Fibroblast of the aortic adventitia (primary cell): ENCODE measurements around the gene SUSD5. TPM values are rescaled to one million over a fixed set of nuclear protein-coding genes. Genes with fewer than 3 reads are reported as not detected.

Experiments
- DNase-seq: peaks from one replicate; pipeline ENCODE4 v3.0.0-alpha.2; 2010; ENCODE audit warnings: low read depth
- H3K4me3 ChIP-seq: 2 replicates; pipeline ENCODE4 v1.5.1; 2011; ENCODE audit warnings: low read depth, mild to moderate bottlenecking, control low read depth, low read length, moderate library complexity
- CTCF ChIP-seq: IDR thresholded peaks from 2 replicates; pipeline ENCODE4 v1.5.1; 2011; ENCODE audit warnings: mild to moderate bottlenecking, low read length, control low read depth, inconsistent platforms; ENCODE audit not compliant: insufficient read depth
- small RNA-seq: library from RNA; depleted of rRNA; stranded (forward); fragments of <200 nt; gene quantifications from one replicate; pipeline ENCODE3, GENCODE V24; 2012
- total RNA-seq: library from RNA; depleted of rRNA; stranded (reverse); fragments of >200 nt; gene quantifications from 2 replicates; pipeline ENCODE4 v1.2.3, GENCODE V29; 2012; ENCODE audit warnings: low replicate concordance

Gene SUSD5
- total RNA-seq, 1 donor: 2.9 TPM

DNA sequence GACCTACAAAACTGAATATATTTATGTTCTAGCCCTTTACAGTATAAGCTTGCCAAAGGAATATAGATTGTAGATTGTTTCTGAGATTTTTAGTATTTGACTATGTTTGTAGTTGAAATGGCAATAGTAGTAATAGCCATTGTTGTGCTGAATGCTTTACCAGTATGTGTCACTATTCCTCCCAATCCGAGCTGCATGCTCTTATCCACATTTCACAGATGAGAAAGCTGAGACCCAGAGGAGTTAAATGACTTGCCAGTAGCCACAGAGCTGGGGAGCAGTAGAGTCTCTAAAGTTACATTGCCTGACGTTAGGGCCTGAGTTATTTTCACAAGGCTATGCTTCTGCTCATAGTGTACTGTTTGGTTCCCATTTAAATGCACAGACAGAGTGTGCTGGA, 118.4 kb downstream of the SUSD5 start:
- DNase-seq: no peak
- no peak overlapping the region for H3K4me3 ChIP-seq
- no peak for TF ChIP-seq CTCF

Small RNA genes lying within 50 kb of the gene (small RNA-seq; reads per million reads assigned to genes)
- gene AC123900.1: not detected
- not detected for gene RN7SL296P

Other genes with a start within 250 kb of the SUSD5 start
- 49.5 and 136 TPM in 2 replicates for gene GLB1, start 121.7 kb downstream of the SUSD5 start, total RNA-seq
- 2.2 and 5.7 TPM in 2 replicates for gene TMPPE, start 121.7 kb downstream of the SUSD5 start, total RNA-seq
- 109 and 323 TPM in 2 replicates for gene CRTAP, start 104.8 kb downstream of the SUSD5 start, total RNA-seq
- gene FBXL2, start 58.6 kb upstream of the SUSD5 start, total RNA-seq: 5.1 and 9.7 TPM in 2 replicates
- gene UBP1, start 221.6 kb upstream of the SUSD5 start, total RNA-seq: 40.1 and 48.3 TPM in 2 replicates